Fibroblast of lung (primary cell): ENCODE data around the gene TENT5D. TPM values are rescaled to one million over a fixed set of nuclear protein-coding genes. Genes with fewer than 3 reads are reported as not detected.

Source experiments
- DNase-seq, 2 donors: peaks; one replicate each; pipeline versions ENCODE4 v3.0.0 to v3.0.0-alpha.2; 2010; ENCODE audit warnings: low read depth in 2 of 2
- H2AFZ ChIP-seq: 2 replicates; pipeline ENCODE4 v1.5.1; 2012; ENCODE audit warnings: low read length, control low read depth, inconsistent platforms
- H3K27ac ChIP-seq: 2 replicates; pipeline ENCODE4 v1.5.1; 2011; ENCODE audit warnings: low read length, control low read depth; ENCODE audit not compliant: insufficient read depth
- H3K27me3 ChIP-seq: 2 replicates; pipeline ENCODE4 v1.5.1; 2011; ENCODE audit warnings: mild to moderate bottlenecking, low read length; ENCODE audit not compliant: control insufficient read depth, insufficient read depth
- H3K36me3 ChIP-seq: 2 replicates; pipeline ENCODE4 v1.5.1; 2011; ENCODE audit warnings: low read length; ENCODE audit not compliant: control insufficient read depth, insufficient read depth
- H3K4me1 ChIP-seq: 2 replicates; pipeline ENCODE4 v1.5.1; 2011; ENCODE audit warnings: low read length; ENCODE audit not compliant: control insufficient read depth, insufficient read depth; ENCODE audit errors: extremely low read depth
- H3K4me2 ChIP-seq: 2 replicates; pipeline ENCODE4 v1.5.1; 2011; ENCODE audit warnings: low read length, control low read depth; ENCODE audit not compliant: insufficient read depth; ENCODE audit errors: extremely low read depth
- H3K4me3 ChIP-seq, 4 experiments: fragments of 200-600 bp in 1 of 4; sonication (generic) in 1 of 4; replicated peaks in 1 of 4; 2 replicates each; pipeline ENCODE4 v1.5.1; 2011 to 2016; ENCODE audit warnings: low read length in 4 of 4, low read depth in 3 of 4, mild to moderate bottlenecking in 3 of 4, control low read depth in 2 of 4, inconsistent platforms in 1 of 4, mixed read lengths in 1 of 4; ENCODE audit not compliant: insufficient read depth in 1 of 4; ENCODE audit errors: control extremely low read depth in 1 of 4
- H3K79me2 ChIP-seq: 2 replicates; pipeline ENCODE4 v1.5.1; 2012; ENCODE audit warnings: mild to moderate bottlenecking, low read length, inconsistent platforms; ENCODE audit not compliant: control insufficient read depth, insufficient read depth
- H3K9ac ChIP-seq: 2 replicates; pipeline ENCODE4 v1.5.1; 2011; ENCODE audit warnings: mild to moderate bottlenecking, low read length, control low read depth; ENCODE audit not compliant: insufficient read depth
- H3K9me3 ChIP-seq: 2 replicates; pipeline ENCODE4 v1.5.1; 2012; ENCODE audit warnings: low read depth, low read length; ENCODE audit not compliant: control insufficient read depth, insufficient read depth
- H4K20me1 ChIP-seq: 2 replicates; pipeline ENCODE4 v1.5.1; 2011; ENCODE audit warnings: low read length; ENCODE audit not compliant: control insufficient read depth, insufficient read depth; ENCODE audit errors: extremely low read depth
- EZH2 ChIP-seq: IDR thresholded peaks from 2 replicates; pipeline ENCODE4 v1.5.1; 2012; ENCODE audit warnings: low read length, control low read depth, mild to moderate bottlenecking; ENCODE audit errors: missing control alignments
- polyA plus RNA-seq, 2 donors: library from polyadenylated mRNA; depleted of rRNA in 1 of 2; stranded (reverse) in 1 of 2; unstranded in 1 of 2; fragments of >200 nt; gene quantifications; 2 replicates each; pipeline ENCODE4 v1.2.1, GENCODE V29; 2011 to 2012; ENCODE audit warnings: missing spikeins in 1 of 2
- total RNA-seq: library from RNA; depleted of rRNA; stranded (reverse); fragments of >200 nt; gene quantifications from 2 replicates; pipeline ENCODE4 v1.2.1, GENCODE V29; 2014
- TF ChIP-seq, protein P1 (sequence below), 2 donors: IDR thresholded peaks in 1 of 2; conservative IDR thresholded peaks in 1 of 2; 1 replicate in 1 of 2; 2 replicates in 1 of 2; pipeline ENCODE4 v1.5.1; 2011 to 2012; ENCODE audit warnings: low read length in 2 of 2, control low read depth in 1 of 2, inconsistent platforms in 1 of 2, low read depth in 1 of 2, mild to moderate bottlenecking in 1 of 2

The TENT5D gene
- total and polyA plus RNA-seq, 2 donors (not counting 1 experiment from before 2014, with no cell fraction given): under 0.01 TPM; not detected in 1

GRCh38 chrX:80430826-80431504, 10.7 kb downstream of the TENT5D start:
- Histone ChIP-seq H3K9me3 (no peaks in the 10 kb centered on the region), H3K4me2 (no peak overlapping the region), H3K27ac (no peak overlapping the region), H3K36me3 (no peaks in the 10 kb centered on the region), H4K20me1 (no peaks in the 10 kb centered on the region), H3K79me2 (no peaks in the 10 kb centered on the region), H3K27me3 (no peaks in the 10 kb centered on the region), H3K4me3 (no peak overlapping the region), H3K4me1 (no peaks in the 10 kb centered on the region), H2AFZ (no peak overlapping the region), H3K9ac (no peak overlapping the region)
- no peak for DNase-seq
- TF ChIP-seq, protein P1, sequence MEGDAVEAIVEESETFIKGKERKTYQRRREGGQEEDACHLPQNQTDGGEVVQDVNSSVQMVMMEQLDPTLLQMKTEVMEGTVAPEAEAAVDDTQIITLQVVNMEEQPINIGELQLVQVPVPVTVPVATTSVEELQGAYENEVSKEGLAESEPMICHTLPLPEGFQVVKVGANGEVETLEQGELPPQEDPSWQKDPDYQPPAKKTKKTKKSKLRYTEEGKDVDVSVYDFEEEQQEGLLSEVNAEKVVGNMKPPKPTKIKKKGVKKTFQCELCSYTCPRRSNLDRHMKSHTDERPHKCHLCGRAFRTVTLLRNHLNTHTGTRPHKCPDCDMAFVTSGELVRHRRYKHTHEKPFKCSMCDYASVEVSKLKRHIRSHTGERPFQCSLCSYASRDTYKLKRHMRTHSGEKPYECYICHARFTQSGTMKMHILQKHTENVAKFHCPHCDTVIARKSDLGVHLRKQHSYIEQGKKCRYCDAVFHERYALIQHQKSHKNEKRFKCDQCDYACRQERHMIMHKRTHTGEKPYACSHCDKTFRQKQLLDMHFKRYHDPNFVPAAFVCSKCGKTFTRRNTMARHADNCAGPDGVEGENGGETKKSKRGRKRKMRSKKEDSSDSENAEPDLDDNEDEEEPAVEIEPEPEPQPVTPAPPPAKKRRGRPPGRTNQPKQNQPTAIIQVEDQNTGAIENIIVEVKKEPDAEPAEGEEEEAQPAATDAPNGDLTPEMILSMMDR (conservative IDR thresholded peaks at IDR 0.05 in 1 of 2, IDR thresholded peaks at IDR 0.05 in 1 of 2; ENCODE audit: low read depth in 1 of 2, low read length in 2 of 2): no peak
- no peak for TF ChIP-seq EZH2

GRCh38 chrX:80431505-80431832, 11.2 kb downstream of the TENT5D start:
- Histone ChIP-seq H3K4me3 (no peak overlapping the region), H3K4me2 (no peak overlapping the region), H3K4me1 (no peaks in the 10 kb centered on the region), H3K79me2 (no peaks in the 10 kb centered on the region), H3K27ac (no peak overlapping the region), H4K20me1 (no peaks in the 10 kb centered on the region), H2AFZ (no peak overlapping the region), H3K9ac (no peak overlapping the region), H3K36me3 (no peaks in the 10 kb centered on the region), H3K27me3 (no peaks in the 10 kb centered on the region), H3K9me3 (no peaks in the 10 kb centered on the region)
- TF ChIP-seq, protein P1 (conservative IDR thresholded peaks at IDR 0.05 in 1 of 2, IDR thresholded peaks at IDR 0.05 in 1 of 2; ENCODE audit: low read depth in 1 of 2, low read length in 2 of 2): no peak
- TF ChIP-seq EZH2: no peak
- no peak for DNase-seq

GRCh38 chrX:80432441-80432840, 12.2 kb downstream of the TENT5D start:
- H3K36me3 ChIP-seq: no peaks in the 10 kb centered on the region

More at GRCh38 chrX:80432441-80432840, 12.2 kb downstream of the TENT5D start:
- H3K27me3 ChIP-seq: no peaks in the 10 kb centered on the region
- H3K9me3 ChIP-seq: no peaks in the 10 kb centered on the region
- no peaks in the 10 kb centered on the region for H4K20me1 ChIP-seq
- DNase-seq: no peak
- H3K27ac ChIP-seq: no peak overlapping the region
- H3K79me2 ChIP-seq: no peaks in the 10 kb centered on the region
- H3K4me2 ChIP-seq: no peak overlapping the region
- TF ChIP-seq, protein P1 (conservative IDR thresholded peaks at IDR 0.05 in 1 of 2, IDR thresholded peaks at IDR 0.05 in 1 of 2; ENCODE audit: low read depth in 1 of 2, low read length in 2 of 2): no peak
- no peak for TF ChIP-seq EZH2
- H3K4me3 ChIP-seq: no peak overlapping the region
- no peak overlapping the region for H3K9ac ChIP-seq
- no peaks in the 10 kb centered on the region for H3K4me1 ChIP-seq
- no peak overlapping the region for H2AFZ ChIP-seq
